ENCODE results near the gene SIGLEC9. TPM values are rescaled to one million over a fixed set of nuclear protein-coding genes. Genes with fewer than 3 reads are reported as not detected.

The SIGLEC9 gene
- total and polyA plus RNA-seq, 2 of the 8 experiments (the other 6 are each of a cell fraction or from before 2014, with no cell fraction given) = not detected

DNA sequence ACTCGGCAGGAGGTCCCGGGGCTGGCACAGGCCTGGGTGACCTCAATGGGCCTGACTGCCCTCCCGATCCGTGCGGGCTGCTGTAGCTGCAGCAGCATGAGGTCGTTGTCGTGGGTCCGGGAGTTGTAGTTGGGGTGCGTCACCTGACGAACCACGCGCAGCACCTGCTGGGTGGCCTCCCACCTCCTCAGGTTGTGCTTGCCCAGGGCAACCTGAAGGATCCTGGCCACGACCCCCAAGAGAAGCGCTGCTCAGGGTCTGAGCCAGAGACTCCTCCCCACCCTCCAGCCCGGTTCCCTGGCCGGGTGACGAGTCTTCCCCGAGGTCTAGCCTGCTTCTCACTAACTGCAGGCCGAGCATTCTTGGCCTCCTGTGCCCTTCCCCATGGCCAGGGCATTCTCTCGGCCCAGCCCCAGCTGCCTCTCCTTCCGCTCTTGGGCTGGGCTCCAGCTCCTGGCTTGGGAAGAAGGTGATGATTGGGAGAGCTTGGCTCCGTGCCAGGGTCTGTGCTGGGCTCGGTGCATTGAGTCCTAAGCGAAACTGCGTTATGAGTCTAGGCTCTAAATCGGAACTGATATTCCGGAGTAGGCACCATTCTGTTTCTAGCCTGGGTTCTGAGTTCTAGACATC is 45.1 kb upstream of the SIGLEC9 start (continued):
- no peak for TF ChIP-seq E2F6 (IDR thresholded peaks at IDR 0.05)

Measured in H1 (cell line).